A549 treated with AZD9567 at 1 μM for 4 hours (cell line): Measurements from ENCODE around the gene TKFC. TPM values are rescaled to one million over a fixed set of nuclear protein-coding genes. Genes with fewer than 3 reads are reported as not detected.

ENCODE experiments used
- total RNA-seq: library from RNA; stranded (reverse); fragments of 200-300 nt; extraction: Qiagen RNA extraction; gene quantifications from 5 replicates; pipeline ENCODE4 v1.2.3, GENCODE V29; 2022; ENCODE audit not compliant: insufficient read depth

The TKFC gene
- 54.5 to 76.9 TPM (median 73.9 TPM) in 5 replicates for total RNA-seq

GRCh38 chr11:61332797-61333549, at the start of gene TKFC, which contains the start of gene DDB1:
Gene TKFC (plus strand): TSS chr11:61333228. CDS start chr11:61334729, 1,501 bp downstream.
Gene DDB1 (minus strand): TSS chr11:61333105. CDS start chr11:61332968, 137 bp downstream.

GRCh38 chr11:61294717-61295595, 38.1 kb upstream of the TKFC start, which contains the start of gene VWCE:
Gene VWCE (minus strand): TSS chr11:61295316. CDS start chr11:61295037, 279 bp downstream.

GRCh38 chr11:61361741-61362541, 28.9 kb downstream of the TKFC start, which contains the start of the genes CYB561A3 and TMEM138:
Gene CYB561A3 (minus strand): TSS chr11:61361882. CDS start chr11:61356713, 5,169 bp downstream.
Gene TMEM138 (plus strand): TSS chr11:61362374. CDS start chr11:61364391, 2,017 bp downstream.

Other genes starting within 250 kb of the TKFC start
- 0.02 TPM in 1 of 5 replicates, not detected in the others for gene CD5, start 230.7 kb upstream of the TKFC start, total RNA-seq
- gene VPS37C, start 171.8 kb upstream of the TKFC start, total RNA-seq: 12.0 to 18.8 TPM (median 18.0 TPM) in 5 replicates
- gene PGA3, start 129.7 kb upstream of the TKFC start, total RNA-seq: 0.16 TPM in 1 of 5 replicates, not detected in the others
- gene PGA4, start 110.9 kb upstream of the TKFC start, total RNA-seq: not detected in 5 replicates
- gene PGA5, start 92.1 kb upstream of the TKFC start, total RNA-seq: not detected in 5 replicates
- 0.47 to 0.74 TPM (median 0.62 TPM) in 4 of 5 replicates, not detected in the other for gene VWCE, start 37.9 kb upstream of the TKFC start, total RNA-seq
- gene DDB1, start 123 bp upstream of the TKFC start, total RNA-seq: 154 to 195 TPM (median 161 TPM) in 5 replicates
- gene CYB561A3, start 28.7 kb downstream of the TKFC start, total RNA-seq: 43.1 to 48.8 TPM (median 44.3 TPM) in 5 replicates
- 74.5 to 101 TPM (median 96.3 TPM) in 5 replicates for gene TMEM138, start 29.1 kb downstream of the TKFC start, total RNA-seq
- gene TMEM216, start 59.4 kb downstream of the TKFC start, total RNA-seq: 18.4 to 24.4 TPM (median 18.8 TPM) in 5 replicates
- 66.4 to 73.9 TPM (median 73.7 TPM) in 5 replicates for gene CPSF7, start 96.7 kb downstream of the TKFC start, total RNA-seq
- 40.8 to 91.8 TPM (median 42.4 TPM) in 5 replicates for gene SDHAF2, start 96.9 kb downstream of the TKFC start, total RNA-seq
- 0.16 to 0.89 TPM (median 0.23 TPM) in 5 replicates for gene LRRC10B, start 175.5 kb downstream of the TKFC start, total RNA-seq
- 0.92 to 1.3 TPM (median 1.2 TPM) in 5 replicates for gene SYT7, start 247.8 kb downstream of the TKFC start, total RNA-seq